HG02973 (cell line): ENCODE measurements around the gene CDIP1.
"Not testable (repeated sequence)": the region's sequence is repeated elsewhere in the genome, so short reads cannot be mapped to it uniquely, and the experiment has no call there.

Experiments
- ATAC-seq: cut with Tn5 transposase; IDR thresholded peaks from one replicate; pipeline ENCODE4 v1.9.1; 2021; ENCODE audit warnings: moderate library complexity; ENCODE audit not compliant: unreplicated experiment

Gene CDIP1

DNA sequence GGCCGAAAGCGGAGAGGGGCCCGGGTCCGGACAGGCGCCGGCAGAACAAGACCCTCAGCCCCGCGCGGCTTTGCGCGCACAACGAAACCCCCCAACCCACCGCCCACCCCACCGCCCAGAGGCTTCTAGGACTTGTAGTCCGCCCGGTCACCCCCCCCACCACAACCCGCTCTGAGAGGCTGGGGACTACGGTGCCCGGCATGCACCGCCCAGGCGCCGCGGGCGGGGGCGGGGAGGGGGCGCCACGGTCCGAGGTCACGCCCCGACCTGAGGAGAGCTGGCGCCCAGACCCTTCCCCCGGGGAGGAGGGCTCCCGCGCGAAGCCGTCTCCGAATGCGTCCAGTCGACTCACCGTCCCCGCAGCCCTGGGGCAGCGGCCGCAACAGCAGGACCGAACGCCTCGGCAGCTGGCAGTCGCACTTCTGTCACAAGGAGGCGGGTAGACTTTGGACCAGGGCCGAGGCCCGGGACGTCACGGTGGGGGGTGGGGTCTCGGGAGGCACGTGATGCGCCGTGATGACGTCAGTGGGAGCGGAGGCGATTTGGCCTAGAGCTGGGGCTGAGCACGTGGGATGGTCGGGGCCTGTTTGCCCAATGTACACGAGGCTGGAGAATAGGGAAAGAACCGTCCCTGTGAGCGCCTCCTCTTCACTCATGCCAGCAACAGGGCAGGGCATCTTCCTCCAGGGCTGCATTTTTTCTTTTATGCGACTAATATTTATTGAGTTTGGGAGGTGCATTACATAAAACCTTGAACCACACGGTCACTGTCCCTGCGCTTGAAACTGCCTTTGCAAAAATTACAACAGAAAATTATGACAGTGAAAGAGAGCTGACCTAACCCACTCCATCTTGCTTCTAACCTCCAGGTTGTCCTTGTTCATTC lies at the start of gene CDIP1:
Gene CDIP1, minus strand, starts transcription at position 424 of the 886 bp plus-strand sequence. CDS start 24,643 bp downstream, outside the sequence.
- peak; percentile 68 for ATAC-seq

DNA sequence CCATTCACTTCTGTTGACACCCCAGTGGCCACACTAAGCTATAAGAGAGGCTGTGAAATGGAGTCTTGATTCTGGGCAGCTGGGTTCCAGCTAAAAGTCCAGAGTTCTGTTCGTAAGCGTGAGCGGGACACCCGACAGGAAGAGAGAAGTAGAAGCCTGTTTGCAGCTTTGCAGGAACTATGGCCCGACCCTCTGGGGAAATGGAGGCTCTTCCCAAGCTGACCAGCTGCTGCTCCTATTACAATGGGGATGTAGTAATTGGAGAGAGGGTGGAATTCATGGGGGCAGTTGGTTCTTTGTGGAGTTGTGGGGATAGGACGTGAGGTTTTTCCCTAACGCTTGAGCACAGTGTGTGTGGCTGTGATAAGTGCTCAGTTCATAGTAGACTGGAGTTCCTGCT lies 47.7 kb upstream of the CDIP1 start:
- no peak for ATAC-seq

DNA sequence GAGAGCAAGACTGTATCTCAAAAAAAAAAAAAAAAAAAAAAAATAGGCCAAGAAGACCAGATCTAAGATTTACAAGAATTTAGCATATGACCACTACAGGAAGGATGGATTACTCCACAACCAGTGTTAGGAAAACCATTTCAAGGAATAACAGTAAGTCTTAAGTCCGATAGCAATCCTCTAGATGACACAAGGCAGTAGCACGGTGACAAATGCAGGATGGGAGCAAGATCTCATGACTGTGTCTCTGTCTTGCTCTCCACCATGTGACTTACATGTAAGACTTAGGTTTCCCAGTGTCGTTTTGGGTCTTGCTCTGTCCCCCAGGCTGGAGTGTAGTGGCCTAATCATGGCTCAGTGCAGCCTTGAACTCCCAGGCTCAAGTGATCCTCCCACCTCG lies 45.3 kb upstream of the CDIP1 start:
- no peak for ATAC-seq

DNA sequence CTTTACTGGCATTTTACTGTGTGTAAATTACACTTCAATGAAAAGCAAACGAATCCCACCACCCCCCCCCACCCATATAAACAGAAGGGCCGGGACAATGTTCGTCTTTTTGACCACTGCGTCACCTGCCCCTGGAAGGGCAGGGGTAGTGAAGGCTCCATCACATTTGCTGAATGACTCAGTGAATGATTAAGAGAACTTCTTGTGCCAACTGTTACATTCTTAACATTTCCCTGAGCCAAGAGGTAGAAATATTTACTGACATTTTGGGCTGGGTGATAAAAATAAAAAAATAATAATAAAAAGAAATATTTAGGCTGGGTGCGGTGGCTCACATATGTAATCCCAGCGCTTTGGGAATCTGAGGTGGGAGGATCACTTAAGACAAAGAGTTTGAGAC lies 41.7 kb upstream of the CDIP1 start:
- ATAC-seq: no peak

DNA sequence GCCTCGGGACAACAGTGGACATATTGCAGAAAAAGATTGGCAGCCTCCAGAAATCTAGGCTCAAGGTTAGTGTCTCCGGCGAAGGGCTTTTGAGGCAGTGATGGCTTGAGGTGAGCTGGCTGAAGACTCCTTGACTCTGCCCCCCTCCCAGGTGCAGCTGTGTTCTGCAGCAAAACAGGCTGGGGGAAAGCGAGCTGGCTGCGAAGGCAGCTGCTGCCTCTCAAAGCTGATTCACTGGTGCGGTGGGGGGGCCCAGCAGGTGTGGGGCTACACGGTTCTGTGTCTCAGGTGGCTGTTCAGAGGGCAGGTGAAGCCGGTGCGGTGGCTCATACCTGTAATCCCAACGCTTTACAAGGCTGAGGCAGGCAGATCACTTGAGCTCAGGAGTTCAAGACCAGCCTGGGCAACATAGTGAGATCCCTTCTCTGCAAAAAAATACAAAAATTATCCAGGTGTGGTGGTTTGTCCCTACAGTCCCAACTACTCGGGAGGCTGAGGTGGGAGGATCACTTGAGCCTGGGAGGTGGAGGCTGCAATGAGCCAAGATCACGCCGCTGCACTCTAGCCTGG lies 40.5 kb upstream of the CDIP1 start:
- ATAC-seq: no peak

DNA sequence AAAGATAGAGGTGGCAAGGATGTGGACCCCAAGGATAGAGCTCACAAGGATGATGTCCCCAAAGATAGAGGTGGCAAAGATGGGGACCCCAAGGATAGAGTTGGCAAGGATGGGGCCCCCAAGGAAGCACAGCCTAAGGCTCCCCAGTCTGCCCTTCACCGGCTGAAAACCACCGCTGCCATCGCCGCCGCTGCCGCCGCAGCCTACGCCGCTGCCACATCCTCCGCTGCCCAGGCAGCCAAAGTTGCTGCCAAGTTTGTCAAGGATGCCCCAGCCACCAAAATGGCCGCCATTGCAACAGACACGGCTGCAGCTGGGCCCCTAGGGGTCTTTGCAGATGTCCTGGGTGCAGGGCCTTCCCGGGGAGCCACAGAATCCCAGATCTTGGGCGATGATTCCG lies 37.4 kb upstream of the CDIP1 start:
- ATAC-seq: no peak

DNA sequence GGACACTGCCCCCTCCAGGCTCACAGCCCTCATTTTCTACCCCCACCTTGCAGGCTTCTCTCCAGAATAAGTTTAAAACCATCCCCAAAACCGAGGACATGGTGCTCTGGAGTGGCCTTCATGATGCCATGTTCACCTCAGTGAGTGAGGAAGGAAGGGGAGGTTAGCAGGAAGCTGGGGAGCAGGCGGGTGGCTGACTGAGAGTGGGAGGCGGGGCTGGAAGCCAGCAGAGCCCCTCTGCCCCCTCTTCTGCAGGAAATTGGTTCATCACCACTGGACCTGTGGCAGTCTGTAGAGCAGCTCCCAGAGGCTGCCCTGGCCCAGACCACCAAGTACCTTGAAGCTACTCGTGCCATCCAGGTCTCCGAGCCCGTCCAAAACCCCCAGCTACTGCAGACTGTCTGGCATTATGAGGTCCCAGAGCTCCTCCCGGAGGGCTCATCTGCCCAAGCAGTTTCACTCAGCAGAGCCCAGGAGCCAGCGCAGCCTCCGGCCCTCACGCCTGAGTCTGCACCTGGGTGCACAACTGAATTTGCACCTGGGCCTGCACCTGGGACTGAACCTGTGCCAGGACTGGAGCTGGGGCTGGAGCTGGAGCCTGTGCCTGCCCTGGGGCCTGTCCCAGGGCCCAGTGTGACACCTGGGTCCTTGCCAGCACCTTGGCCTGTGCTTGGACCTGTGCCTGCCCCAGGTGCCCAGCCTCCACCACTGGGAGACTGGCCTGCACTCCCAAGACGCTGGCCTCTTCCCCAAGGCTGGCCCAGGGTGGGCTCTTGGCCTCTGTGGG lies 36.5 kb upstream of the CDIP1 start:
- ATAC-seq: no peak

DNA sequence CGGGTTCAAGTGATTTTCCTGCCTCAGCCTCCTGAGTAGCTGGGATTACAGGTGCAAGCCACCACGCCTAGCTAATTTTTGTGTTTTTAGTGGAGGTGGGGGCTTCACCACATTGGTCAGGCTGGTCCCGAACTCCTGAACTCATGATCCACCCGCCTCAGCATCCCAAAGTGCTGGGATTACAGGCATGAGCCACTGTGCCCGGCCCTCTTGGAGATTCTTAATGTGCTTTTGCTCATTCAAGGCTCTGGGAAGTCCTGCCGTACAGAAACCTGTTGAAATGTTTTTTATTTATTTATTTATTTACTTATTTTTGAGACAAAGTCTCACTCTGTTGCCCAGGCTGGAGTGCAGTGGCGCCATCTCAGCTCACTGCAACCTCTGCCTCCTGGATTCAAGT lies 35.4 kb upstream of the CDIP1 start:
- not testable (repeated sequence) for ATAC-seq

DNA sequence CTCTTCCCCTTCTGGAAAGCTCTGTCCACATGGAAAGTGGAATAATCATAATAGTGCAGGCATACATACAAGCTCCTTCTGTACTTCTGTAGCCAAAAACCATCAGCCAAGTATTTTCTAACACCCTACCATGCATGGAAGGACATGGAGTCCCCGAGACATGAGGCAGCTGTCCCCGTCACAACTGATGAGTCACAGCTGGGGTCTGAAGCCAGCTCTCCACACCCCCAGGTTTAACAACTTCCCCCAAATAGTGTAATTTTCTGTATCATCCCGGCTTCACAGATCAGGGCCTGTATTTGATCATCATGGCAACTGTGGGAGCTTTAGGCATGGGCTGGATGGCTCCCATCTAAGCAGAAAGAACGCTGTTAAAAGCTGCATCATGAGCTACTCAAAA lies 34.1 kb upstream of the CDIP1 start:
- ATAC-seq: no peak

DNA sequence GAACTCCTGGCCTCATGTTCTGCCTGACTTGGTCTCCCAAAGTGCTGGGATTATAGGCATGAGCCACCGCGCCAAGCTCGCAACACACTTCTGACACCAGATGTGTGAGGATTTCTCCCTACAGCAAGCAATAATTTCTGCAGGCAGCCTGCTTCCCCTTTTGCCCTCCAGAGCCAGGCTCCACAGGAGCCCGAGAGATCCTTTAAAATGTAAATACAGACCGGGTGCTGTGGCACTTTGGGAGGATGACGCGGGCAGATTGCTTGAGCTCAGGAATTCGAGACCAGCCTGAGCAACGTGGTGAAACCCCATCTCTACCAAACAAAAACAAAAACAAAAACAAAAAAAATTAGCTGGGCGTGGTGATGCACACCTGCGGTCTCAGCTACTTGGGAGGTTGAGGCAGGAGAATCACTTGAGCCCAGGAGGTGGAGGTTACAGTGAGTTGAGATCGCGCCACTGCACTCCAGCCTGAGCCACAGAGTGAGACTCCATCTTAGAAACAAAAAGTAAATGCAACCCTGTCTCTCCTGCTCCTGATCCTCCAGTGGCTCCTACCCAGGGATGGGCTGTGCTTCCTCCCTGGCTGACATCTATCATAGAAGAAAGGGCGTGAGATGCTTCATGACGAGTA lies 32.2 kb upstream of the CDIP1 start:
- ATAC-seq: no peak

DNA sequence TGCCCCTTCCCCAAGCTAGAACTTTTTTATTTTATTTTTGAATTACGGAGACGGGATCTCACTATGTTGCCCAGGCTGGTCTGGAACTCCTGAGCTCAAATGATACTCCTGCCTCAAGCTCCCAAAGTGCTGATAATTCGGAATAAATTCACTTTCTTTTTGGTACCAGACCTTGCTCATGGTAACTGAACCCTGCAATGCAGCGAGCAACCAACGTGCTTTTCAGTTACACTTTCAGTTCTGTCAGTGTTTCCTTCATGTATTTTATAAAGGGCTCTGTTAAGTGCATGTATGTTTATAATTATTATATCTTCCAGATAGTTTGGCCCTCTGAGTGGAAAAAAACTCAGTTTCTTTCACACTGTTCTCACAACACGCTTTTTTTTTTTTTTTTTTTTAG lies 31.5 kb upstream of the CDIP1 start:
- ATAC-seq: no peak

DNA sequence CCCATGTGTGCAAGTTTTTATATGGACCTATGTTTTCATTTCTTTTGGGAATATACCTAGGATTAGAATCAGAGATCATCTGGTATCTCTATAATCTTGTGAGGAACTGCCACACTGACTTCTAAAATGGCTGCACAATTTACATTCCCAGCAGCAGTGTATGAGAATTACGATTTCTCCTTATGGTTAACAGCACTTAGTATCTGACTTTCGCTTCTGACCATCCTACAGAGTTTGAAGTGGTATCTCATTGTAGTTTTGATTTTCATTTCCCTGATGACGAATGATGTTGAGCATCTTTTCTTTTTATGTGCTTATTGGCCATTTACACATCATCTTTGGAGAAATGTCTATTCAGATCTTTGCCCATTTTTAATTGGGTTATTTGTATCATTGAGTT lies 27.6 kb upstream of the CDIP1 start:
- no peak for ATAC-seq

DNA sequence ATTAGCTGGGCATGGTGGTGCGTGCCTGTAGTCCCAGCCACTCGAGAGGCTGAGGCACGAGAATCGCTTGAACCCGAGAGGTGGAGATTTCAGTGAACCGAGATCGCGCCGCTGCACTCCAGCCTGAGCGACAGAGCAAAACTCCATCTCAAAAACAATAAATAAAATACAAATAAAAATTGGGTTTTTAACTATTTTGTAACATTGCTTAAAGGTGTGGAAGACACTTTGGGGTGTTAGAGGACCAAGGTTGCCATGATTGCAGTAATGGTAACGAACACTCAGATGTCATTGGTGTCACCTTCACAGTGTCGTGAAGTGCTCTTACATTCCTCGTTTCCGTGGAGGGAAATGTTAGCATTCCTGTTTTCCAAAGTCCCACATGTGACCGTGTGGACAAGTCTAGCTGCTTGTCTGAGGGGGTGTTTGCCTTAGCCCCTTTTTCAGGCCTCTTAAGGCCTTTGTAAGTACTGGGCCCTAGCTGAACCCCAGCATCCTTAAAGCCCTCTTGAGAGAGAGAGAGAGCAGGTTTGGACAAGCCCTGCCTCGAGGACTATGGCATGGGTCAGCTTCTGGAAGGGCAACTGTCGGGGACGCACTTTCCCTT lies 26.2 kb upstream of the CDIP1 start:
- no peak for ATAC-seq

DNA sequence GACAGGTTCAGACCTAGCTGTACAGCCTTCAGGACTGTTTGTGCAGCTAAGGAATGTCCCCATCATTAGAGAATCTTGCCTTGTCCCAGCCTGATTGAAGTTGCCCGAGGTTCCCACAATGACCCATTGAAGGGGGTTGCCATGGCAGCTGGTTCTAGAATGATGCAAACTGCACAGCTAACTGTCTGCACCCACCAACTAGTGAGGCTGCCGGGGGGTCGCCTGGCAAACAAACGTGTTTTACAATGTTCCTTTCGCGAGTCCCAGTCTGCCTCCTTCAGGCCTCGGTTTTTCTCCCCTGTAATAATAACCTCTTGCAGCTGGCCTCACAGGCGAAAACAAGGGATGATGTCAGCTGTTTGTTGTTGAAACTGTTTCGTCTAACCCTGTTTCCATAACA lies 23.0 kb upstream of the CDIP1 start:
- ATAC-seq: no peak

DNA sequence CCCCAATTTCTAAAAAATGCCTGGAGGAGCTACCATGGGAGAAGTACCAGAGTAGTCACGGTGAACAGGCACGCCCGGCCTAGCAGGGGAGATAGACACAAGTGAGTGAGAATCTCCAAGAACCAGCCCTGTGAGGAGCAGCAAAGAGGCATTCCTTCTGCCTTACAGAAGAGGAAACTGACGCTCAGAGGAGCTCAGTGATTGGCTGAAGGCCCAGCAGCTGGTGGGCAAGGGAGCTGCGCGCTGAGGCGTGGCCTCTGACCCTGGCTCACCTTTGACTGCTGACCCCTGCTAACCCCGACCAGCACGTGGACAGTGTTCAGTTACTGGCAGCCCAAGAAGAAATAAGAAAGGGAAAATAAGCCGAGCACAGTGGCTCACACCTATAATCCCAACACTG lies 19.4 kb upstream of the CDIP1 start:
- no peak for ATAC-seq

DNA sequence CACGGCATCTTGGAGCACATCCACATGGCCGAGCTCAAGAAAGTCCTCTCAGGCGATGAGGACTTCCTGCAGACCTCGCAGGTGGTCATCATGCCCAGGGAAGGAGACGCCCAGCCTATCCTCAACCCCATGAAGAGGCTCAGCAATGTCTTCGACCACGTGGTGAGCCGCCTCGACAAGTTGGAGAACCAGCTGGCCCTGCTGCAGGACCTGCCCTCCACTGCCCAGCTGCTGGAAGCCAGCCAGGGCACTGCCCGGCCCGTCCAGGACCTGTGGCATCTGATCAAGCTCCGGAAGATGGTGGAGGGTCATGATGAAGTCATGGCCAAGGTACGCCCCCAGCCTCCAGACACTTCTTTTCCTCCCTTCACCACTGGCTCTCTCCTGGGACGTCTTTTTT lies 18.0 kb upstream of the CDIP1 start:
- no peak for ATAC-seq

DNA sequence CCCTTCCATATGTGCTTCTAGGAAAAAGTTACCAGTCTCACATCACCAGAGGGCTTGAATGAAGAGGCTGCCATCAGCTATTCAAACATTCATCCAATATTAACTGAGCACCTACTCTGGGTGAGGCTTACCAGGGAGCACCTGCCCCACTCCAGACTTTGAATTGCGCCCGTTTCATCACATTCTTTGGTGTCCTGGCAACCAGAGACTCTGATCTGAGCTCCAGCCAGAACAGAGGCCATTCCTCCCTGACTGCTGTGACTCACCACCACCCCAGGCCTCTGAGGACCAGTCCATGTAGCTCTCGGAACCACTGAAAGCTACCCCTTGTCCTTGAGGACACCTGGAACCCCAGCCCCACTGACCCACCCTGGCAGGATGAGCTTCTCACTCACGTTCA lies 17.5 kb upstream of the CDIP1 start, which contains the start of gene C16orf96:
Gene C16orf96, plus strand, starts transcription at position 229 of the 400 bp plus-strand sequence. Its CDS starts 150 bp downstream, at position 379.
- ATAC-seq: no peak

DNA sequence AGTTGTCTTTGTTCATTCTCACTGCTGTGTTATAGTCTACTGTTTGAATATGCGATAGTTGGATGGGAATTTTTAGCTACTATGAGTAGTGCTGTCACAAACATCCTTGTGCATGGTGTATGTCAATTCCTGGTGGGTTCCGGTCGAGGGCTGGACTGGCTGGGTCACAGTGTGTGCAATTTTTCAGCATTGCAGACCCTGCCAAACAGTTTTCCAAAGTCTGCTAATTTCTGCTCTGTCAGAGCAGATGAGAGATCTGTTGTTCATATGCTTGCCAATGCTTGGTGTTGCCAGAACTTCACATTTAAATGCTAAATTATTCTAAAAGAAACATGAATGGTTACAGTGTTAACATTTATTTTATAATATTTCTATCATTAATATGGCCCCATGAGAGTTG lies 14.0 kb upstream of the CDIP1 start:
- no peak for ATAC-seq

DNA sequence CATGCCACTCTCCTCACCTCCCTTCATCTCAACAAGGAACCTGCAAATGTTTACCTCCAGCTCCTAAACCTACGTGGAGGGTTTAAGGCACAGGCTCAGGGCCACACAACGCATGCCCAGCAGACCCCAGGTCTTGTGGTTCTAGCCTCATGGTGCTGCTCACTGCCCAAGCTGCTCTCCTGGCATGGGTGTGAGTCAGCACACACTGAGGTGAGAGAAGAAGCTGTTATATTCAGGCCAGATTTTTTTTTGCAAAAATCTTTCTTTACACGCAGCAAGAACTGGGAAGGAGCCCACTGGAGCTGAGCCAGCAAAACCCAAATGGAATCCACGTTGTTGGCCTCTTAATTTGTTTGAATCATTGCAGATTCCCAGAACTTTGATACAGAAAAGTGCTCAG lies 12.0 kb upstream of the CDIP1 start:
- no peak for ATAC-seq

DNA sequence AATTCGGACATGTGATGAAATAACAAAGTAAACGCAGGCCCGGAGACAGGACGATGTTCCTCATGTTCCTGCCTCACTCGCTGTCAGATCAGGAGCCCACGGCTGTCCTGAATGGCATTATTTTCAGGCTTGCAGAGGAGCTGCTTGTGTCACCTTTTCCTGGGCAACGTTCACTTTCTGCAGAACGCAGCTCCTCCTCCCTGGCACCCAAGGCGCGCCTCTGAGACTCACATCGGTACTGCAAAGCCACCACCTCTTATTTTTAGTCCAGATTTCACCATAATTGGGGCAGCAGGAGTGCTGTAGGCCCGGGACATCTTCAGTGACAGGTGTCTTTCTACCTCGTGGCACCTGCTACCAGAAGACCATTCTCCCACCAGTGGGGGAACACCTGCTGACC lies 9.6 kb upstream of the CDIP1 start:
- ATAC-seq: no peak

DNA sequence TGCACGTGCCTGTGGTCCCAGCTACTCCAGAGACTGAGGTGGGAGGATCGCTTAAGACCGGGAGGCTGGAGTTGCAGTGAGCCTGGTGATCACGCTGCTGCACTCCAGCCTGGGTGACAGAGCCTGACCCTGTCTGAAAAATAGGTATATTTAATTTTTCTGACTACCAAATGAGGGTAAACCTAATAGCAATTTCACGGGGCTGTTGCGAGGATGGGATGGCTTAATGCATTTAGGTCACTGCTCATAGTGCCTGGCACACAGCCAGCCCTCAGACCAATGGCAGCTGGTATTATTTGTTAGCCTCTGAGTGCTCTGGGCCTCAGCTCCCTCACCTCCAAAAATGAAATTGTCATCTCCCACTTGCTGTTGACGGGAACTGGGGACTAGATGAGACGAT lies 5.9 kb upstream of the CDIP1 start:
- no peak for ATAC-seq
